ENCODE data around the gene PEX14. TPM values are rescaled to one million over a fixed set of nuclear protein-coding genes. Genes with fewer than 3 reads are reported as not detected.
A peak's percentile ranks its signal among the peaks of the same experiment; 100 is the strongest.

PEX14 gene
- total RNA-seq, 6 experiments from 2014 or later, result 10.5 to 26.5 (median 16.5) TPM

DNA sequence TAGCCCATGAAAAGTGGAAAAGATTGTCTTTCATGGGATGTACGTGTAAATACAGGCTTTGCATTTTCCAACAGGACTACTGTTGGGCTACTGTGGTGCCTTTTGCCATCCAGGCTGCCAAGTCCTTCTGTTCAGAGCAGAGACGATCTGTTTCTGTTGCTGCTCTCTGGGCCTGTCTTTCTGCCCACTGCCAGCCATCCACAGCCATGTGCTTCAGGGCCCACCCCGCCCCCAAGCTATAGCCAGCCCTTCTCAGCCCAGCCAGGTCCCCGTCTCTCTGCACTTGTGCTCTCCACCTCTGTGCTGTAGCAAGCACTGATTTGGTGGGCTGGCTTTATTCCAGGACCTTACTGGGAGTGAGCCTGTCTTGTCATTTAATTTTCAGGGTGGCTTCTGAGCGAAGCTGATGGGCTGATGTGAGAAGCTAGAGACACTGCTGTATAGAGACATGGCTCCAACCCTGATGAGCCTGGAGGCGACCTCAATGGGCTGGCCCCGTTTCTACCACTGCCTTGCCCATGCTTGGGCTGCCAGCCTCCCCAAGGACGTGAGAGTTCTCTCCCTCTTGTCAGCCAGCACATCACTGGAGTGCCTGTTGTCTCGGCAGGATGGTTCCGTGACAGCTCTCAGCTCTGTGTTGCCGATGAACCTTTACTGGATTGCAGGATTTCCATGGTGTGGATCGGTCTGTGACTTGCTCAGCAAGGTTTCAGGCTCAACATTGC is 137.8 kb downstream of the PEX14 start:
- no peak for ATAC-seq
- DNase-seq, result no peak
- Histone ChIP-seq H3K36me3 (no peaks in the 10 kb centered on the region), H3K27ac (no peak overlapping the region), H3K4me3 (no peak overlapping the region), H3K27me3 (no peaks in the 10 kb centered on the region), H3K4me1 (peaks cover 0 to 10% (median 3%) of the 10 kb centered on the region in 4 donors), H3K9me3 (no peaks in the 10 kb centered on the region)
- no peak for TF ChIP-seq POLR2A (IDR thresholded peaks at IDR 0.05)
- TF ChIP-seq CTCF (IDR thresholded peaks at IDR 0.05), result no peak
- intact Hi-C loops (cut with DNase I), result no loop called here
- WGBS (ENCODE audit: insufficient coverage, low coverage, low lambda C conversion rate, missing lambda C conversion rate), result 100% methylated on average over 3 of the region's 12 CpGs

GRCh38 chr1:10613340-10613739 is 138.6 kb downstream of the PEX14 start:
- WGBS (ENCODE audit: insufficient coverage, low coverage, low lambda C conversion rate, missing lambda C conversion rate), result 100% methylated on average over 3 of the region's 10 CpGs
- H3K36me3 ChIP-seq, result no peaks in the 10 kb centered on the region

DNA sequence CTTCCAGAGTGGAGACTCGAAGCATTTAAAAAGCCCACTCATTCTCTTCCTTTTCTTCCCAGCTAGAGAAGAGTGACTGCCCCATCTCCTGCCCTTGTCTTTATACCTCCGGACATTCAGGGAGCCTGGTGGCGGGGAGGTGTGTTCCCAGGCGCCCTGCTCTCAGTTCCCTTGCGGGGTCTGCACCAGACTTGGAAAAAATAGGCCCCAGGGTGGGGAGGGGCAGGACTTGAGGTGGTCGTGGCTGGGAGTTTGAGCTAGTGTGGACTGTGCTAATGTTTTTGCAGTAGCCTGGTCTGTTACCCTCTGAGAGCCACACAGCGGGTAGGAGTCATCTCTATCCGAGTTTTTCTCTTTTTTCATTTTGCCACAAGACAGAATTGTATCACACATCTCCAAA is 139.1 kb downstream of the PEX14 start:
- Histone ChIP-seq H3K27me3 (no peaks in the 10 kb centered on the region), H3K36me3 (no peaks in the 10 kb centered on the region), H3K4me3 (no peak overlapping the region), H3K27ac (no peak overlapping the region), H3K4me1 (peaks cover 0 to 10% (median 3%) of the 10 kb centered on the region in 4 donors), H3K9me3 (no peaks in the 10 kb centered on the region)
- ATAC-seq (no peak), DNase-seq (no peak)
- WGBS (ENCODE audit: insufficient coverage, low coverage, low lambda C conversion rate, missing lambda C conversion rate), result 79% methylated on average over 4 of the region's 8 CpGs
- TF ChIP-seq CTCF (IDR thresholded peaks at IDR 0.05) (no peak), POLR2A (IDR thresholded peaks at IDR 0.05) (no peak)
- intact Hi-C loops (cut with DNase I), result no loop called here

More at GRCh38 chr1:10613340-10613739, 138.6 kb downstream of the PEX14 start:
- DNase-seq, result no peak
- H3K4me3 ChIP-seq, result no peak overlapping the region
- no peak overlapping the region for H3K27ac ChIP-seq
- intact Hi-C loops (cut with DNase I), result no loop called here
- no peaks in the 10 kb centered on the region for H3K9me3 ChIP-seq
- H3K4me1 ChIP-seq, result peaks cover 0 to 10% (median 3%) of the 10 kb centered on the region in 4 donors
- no peak for TF ChIP-seq POLR2A (IDR thresholded peaks at IDR 0.05)
- no peak for TF ChIP-seq CTCF (IDR thresholded peaks at IDR 0.05)
- H3K27me3 ChIP-seq, result no peaks in the 10 kb centered on the region
- ATAC-seq, result no peak

DNA sequence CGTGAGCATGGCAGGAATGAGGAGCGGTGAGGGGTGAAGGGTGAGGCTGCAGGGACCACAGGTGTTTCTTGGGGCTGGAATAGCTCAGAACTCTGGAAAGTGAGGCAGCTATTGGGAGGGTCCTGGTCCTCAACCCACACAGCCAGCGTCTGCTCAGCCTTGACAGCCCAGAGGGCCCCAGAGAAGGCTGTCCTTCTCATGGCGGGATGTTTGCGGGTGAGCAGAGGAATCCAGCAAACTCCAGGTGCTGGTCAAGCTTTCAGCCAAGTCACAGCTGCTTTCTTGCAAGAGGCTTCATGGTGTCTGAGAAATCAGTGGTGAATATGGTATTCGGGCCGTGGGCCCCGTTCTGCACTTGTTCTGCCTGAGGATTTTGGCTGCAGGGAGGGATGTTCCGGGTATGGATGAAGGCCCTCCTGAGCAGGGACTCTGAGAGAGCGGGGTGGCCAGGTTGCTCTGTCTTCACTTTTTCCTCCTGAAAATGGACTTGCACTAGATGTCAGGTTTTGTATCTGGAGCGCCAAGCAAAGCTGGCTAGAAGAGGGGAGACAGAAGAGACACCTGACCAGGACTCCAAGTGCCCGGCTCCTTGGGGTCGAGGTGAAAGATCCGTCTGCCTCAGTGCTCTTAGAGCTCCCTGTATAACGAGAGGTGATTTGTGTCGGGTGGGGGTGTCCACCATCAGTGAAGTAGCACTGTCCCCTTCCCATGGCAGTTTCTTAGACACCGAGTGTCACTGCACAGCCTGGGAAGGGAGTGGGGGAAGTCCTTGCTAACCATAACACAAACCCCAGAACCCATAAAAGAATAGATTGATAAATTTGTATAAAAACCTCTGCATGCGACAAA is 139.9 kb downstream of the PEX14 start:
- Histone ChIP-seq H3K4me3 (no peak overlapping the region), H3K27ac (no peak overlapping the region), H3K9me3 (no peaks in the 10 kb centered on the region), H3K4me1 (peaks cover 0 to 10% (median 3%) of the 10 kb centered on the region in 4 donors), H3K36me3 (no peaks in the 10 kb centered on the region), H3K27me3 (no peaks in the 10 kb centered on the region)
- peak in 1 of 3 donors; percentile 25 for DNase-seq
- TF ChIP-seq CTCF (IDR thresholded peaks at IDR 0.05), result no peak
- TF ChIP-seq POLR2A (IDR thresholded peaks at IDR 0.05), result no peak
- no peak for ATAC-seq
- intact Hi-C loops (cut with DNase I), result no loop called here
- 98% methylated on average over 4 of the region's 18 CpGs for WGBS (ENCODE audit: insufficient coverage, low coverage, low lambda C conversion rate, missing lambda C conversion rate)
